Right ventricle myocardium superior (tissue), 1 donor: Measurements from ENCODE around the gene NRCAM. TPM values are rescaled to one million over a fixed set of nuclear protein-coding genes. Genes with fewer than 3 reads are reported as not detected.
A peak's percentile ranks its signal among the peaks of the same experiment; 100 is the strongest.

Experiments
- ATAC-seq: fragments of 200-7000 bp; cut with Tn5 transposase; one replicate; pipeline ENCODE4 v1.9.1; 2020; ENCODE audit warnings: mild to moderate bottlenecking; ENCODE audit not compliant: poor library complexity
- DNase-seq: peaks from one replicate; pipeline ENCODE4 v3.0.0-alpha.2; 2020
- intact Hi-C: fragments of 100-400 bp; cut with DNase I; formaldehyde crosslinking; loops from one replicate; pipeline ENCODE4 v1.11.2; 2022
- total RNA-seq: library from RNA; stranded (reverse); fragmentation: NEBNext Ultra II Directional; extraction: Animal tissue kit (Norgen Biotek cat#: 25700); gene quantifications from one replicate; pipeline ENCODE4 v1.2.1, GENCODE V29; 2021
- donor health status: DM: no; HTN: yes; CAD: no; lungs with severe emphysema.

NRCAM gene
- total RNA-seq, 1 donor from 2014 or later = 0.27 TPM

- ATAC-seq (no peak), DNase-seq (no peak)
- intact Hi-C loops = no loop called here
Observed at GRCh38 chr7:108299251-108299973, 156.8 kb downstream of the NRCAM start.

DNA sequence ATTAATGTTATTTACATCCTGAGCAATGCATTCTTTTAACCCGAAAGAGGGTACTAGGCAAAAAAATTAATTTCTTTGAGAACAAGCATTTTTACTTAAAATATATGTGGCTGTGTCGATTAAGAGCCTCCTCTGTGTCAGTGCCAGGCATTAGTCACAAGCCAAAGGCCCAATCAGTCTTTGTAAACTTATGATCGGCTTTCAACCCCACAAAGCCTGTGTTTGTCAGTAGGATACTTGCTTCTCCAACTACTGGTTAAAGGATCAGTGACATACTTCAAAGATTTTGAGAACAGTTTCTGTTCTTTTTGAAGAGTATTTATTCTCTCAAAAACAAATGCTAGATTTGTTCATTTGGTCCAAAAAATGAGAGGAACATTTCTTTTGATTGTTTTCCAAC, 159.3 kb downstream of the NRCAM start:
- no peak for ATAC-seq
- DNase-seq = no peak
- intact Hi-C loops = no loop called here

DNA sequence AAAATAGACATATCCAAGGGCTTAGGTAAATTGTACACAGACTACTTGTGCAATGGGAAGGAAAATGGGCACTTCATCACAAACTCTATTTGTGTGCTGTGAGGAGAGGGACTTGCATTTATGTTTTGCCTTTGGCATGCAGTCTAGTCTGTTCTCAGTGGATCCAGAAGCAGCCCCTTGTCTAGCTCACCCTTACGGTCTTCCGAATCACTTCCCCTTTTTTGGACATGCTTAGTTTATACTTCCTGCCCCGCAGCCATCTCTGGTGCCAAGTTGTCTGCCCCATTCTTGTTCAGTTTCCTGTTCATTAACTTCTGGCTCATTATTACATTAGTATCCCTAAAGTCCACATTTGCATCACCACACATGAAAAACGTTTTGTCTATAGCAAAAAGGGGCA, 161.6 kb downstream of the NRCAM start:
- intact Hi-C loops = no loop called here
- no peak for ATAC-seq
- DNase-seq = no peak

DNA sequence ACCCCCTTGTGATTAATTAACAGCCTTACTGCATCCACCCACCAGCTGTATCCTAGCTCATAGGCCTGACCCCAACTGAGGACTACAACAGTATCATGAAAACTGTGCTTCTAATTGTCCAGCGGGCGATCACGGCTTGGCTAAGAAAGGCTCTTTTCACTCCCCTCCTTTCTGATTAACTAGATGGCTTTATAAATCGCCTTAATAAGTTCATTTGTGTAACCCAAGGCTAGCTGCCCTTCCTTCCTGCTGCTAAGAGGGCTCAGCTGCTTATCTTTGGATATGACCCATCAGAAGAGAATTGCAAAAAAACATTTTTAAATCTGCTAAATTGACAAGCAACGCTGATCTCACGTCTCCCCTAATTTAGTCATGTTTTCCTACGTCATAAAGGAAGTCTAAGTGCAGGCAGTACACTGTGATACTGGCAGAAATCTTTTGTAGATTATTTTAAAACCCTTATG, 163.1 kb downstream of the NRCAM start:
- ATAC-seq = no peak
- intact Hi-C loops = no loop called here
- DNase-seq = no peak

GRCh38 chr7:108292541-108292940, 163.7 kb downstream of the NRCAM start:
- DNase-seq (no peak), ATAC-seq (no peak)
- intact Hi-C loops = no loop called here

- ATAC-seq = peak; percentile 59
- intact Hi-C loops = no loop called here
Observed at GRCh38 chr7:108291791-108292440, 164.3 kb downstream of the NRCAM start.

DNA sequence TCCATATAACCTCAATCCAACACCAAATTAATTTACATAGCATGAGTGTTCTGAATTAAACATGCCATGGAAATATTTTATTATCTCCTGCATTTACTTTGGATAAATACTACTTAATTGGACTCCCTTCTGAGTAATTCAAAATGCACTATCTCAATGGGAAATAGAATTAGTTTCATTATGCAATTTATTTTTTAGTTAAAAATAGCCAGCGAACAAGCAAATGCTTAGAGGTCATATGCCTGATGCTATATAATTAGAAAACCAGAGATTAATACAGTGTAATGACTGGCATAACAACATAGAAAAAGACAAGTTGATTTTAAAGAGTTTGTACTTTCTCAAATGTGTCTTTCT, 165.1 kb downstream of the NRCAM start:
- DNase-seq (no peak), ATAC-seq (no peak)
- intact Hi-C loops = no loop called here

More at GRCh38 chr7:108291791-108292440, 164.3 kb downstream of the NRCAM start:
- DNase-seq = no peak

GRCh38 chr7:108290459-108291151, 165.6 kb downstream of the NRCAM start:
- DNase-seq (no peak), ATAC-seq (peak; percentile 15)
- intact Hi-C loops = no loop called here

GRCh38 chr7:108289852-108290251, 166.4 kb downstream of the NRCAM start:
- DNase-seq (no peak), ATAC-seq (no peak)
- intact Hi-C loops = no loop called here

DNA sequence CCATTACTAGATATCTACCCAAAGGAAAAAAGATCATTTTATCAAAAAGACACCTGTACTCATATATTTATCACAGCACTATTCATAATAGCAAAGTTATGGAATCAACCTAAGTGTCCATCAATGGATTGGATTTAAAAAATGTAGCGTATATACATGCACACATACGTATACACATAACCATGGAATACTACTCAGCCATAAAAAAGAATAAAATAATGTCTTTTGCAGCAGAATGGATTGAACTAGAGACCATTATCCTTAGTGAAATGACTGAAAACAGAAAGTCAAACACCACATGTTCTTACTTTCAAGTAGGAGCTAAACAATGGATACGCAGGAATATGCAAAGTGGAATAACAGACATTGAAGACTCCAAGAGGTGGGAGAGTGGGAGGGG, 168.4 kb downstream of the NRCAM start:
- ATAC-seq = no peak
- intact Hi-C loops = no loop called here
- no peak for DNase-seq

DNA sequence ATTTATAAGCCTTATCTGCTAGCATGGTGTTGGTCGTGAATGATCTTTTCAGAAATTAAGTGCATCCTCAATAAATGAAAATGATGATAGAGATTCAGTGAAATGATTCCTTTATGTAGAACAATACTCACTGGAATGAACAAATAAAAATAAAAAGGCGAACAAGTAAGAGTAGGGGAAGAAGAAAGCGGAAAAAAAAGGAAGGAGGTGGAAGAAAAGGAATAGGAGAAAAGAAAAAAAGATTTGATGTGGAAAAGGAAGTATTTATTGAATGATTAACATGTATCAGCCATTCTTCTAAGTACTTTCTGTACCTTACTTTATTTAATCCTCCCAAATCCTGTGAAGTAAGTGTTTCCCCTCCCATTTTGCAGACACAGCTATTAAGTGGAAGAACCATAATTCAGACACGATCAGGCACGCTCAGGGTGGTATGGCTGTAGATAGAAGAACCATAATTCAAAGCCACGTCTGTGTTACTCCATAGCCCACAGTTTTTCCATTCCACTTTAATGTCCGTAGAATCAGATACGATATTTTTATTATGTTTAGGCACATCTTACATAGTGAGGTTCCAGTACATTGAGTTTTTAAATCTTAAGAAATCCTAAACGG, 169.8 kb downstream of the NRCAM start:
- ATAC-seq = no peak
- no peak for DNase-seq
- intact Hi-C loops = no loop called here

DNA sequence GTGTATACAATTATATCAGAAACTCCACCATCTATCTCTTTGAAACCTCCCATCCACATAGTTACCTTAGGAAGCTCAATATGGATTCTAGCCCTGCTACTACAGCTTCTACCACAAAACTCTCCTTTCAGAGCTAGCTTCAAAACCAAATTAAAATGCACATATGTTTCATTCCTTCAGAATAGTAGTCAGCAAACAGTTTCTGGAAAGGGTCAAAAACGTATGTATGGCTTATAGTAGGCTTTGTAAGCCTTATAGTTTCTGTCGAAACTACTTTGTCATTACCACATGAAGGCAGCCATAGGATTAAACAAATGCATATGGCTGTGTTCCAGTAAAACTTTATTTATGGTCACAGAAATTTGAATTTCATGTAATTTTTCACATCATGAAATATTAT, 170.5 kb downstream of the NRCAM start:
- no peak for DNase-seq
- no peak for ATAC-seq
- intact Hi-C loops = no loop called here

GRCh38 chr7:108285003-108285368, 171.2 kb downstream of the NRCAM start:
- ATAC-seq (no peak), DNase-seq (no peak)
- intact Hi-C loops = no loop called here

GRCh38 chr7:108284349-108285002, 171.8 kb downstream of the NRCAM start:
- ATAC-seq (no peak), DNase-seq (no peak)
- intact Hi-C loops = no loop called here

DNA sequence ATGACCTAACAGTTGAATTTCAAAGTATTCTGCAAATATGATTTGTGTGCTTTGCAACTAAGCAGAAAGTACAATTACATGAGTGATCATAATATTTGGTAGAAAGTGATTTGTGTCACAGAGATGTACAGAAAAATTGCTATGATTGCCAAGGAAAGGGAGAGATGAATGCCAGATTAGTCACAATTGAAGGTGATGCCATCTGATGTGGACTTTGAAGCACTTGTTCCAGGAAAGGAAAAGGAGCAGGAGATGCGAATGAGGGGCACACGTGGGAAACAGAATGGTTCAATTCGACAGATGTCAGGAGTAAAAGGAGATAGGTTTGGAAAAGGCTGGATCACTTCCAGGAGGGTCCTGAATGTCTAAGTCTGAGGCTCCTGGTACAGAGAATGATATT, 173.0 kb downstream of the NRCAM start:
- intact Hi-C loops = no loop called here
- ATAC-seq (no peak), DNase-seq (no peak)

GRCh38 chr7:108282427-108282996, 173.7 kb downstream of the NRCAM start:
- no peak for DNase-seq
- intact Hi-C loops = no loop called here
- ATAC-seq = no peak

DNA sequence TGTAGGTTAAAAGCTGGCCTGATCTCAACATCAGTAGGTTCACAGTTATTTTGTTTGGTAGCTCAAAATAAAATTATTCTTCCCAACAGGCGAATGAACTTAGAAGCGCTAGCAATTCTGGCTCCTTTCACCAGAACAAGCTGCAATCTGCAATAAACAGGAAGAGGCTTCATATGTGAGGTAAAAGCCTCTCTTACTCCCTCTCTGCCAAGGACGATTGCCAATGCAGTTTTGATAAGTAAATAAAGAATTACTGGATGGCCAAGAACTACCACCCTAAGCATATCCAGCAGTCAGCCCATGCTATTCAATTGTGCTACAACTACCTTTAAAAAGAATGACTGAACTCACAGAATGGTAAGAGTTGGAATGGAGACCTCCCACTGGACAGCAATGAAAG, 176.1 kb downstream of the NRCAM start:
- ATAC-seq (no peak), DNase-seq (no peak)
- intact Hi-C loops = no loop called here

DNA sequence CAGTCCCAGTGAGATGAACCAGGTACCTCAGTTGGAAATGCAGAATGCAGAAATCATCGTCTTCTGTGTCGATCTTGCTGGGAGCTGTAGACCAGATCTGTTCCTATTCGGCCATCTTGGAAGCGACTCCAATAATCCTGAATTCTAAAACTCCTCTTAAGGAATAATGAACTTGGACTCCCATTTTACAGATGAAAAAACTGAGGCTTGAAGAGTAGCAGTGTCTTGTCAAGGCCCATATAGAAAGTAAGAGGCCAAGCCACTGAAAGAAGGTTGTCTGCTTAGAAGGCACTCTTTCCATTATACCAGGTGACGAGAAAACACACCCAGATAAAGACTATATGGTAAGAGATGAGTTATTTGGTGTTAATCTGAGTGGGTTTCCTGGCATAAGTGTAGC, 177.5 kb downstream of the NRCAM start:
- ATAC-seq (no peak), DNase-seq (no peak)
- intact Hi-C loops = no loop called here

DNA sequence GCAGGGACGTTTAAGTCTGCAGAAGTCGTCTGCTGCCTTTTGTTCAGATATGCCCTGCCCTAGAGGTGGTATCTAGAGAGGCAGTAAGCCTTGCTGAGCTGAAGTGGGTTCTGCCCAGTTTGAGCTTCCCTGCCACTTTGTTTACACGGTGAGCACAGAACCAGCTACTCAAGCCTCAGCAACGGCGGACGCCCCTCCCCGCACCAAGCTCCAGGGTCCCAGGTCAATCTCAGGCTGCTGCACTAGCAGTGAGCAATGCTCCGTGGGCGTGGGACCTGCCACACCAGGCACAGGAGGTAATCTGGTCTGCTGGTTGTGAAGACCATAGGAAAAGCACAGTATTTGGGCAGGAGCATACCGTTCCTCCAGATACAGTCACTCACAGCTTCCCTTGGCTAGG, 178.0 kb downstream of the NRCAM start:
- intact Hi-C loops = no loop called here
- ATAC-seq (no peak), DNase-seq (no peak)
